ENCODE data around the gene TMEM270. TPM values are rescaled to one million over a fixed set of nuclear protein-coding genes. Genes with fewer than 3 reads are reported as not detected.
A peak's percentile ranks its signal among the peaks of the same experiment; 100 is the strongest.

Gene TMEM270
- total RNA-seq, 1 experiment from 2014 or later, result 1.1 TPM

- H3K4me1 ChIP-seq (ENCODE audit: control insufficient read depth in 1 of 2, insufficient read depth in 2 of 2, low read length in 2 of 2), result peaks cover 6 to 16% of the 10 kb centered on the region in 2 experiments
- peak; percentile 76 for ATAC-seq
- no peaks in the 10 kb centered on the region for H3K27me3 ChIP-seq (ENCODE audit: insufficient read depth, low read length)
- no TSS peak for BruUV-seq (replicated peaks)
- no peak overlapping the region for H3K4me3 ChIP-seq (replicated peaks in 1 of 2; ENCODE audit: low read depth in 1 of 2, low read length in 2 of 2)
- H3K9me3 ChIP-seq (ENCODE audit: control insufficient read depth in 1 of 2, insufficient read depth in 1 of 2, low read depth in 1 of 2, low read length in 2 of 2), result no peaks in the 10 kb centered on the region
- no peak overlapping the region for H3K9ac ChIP-seq (ENCODE audit: low read length)
- no peak for DNase-seq (ENCODE audit: low read depth, low spot score)
- H2AFZ ChIP-seq (ENCODE audit: low read depth, low read length, poor library complexity, severe bottlenecking), result no peak overlapping the region
- H3K4me2 ChIP-seq (ENCODE audit: low read length), result peak overlapping the region; percentile 40
- TF ChIP-seq JUND (IDR thresholded peaks at IDR 0.05) (no peak), CTCF (IDR thresholded peaks at IDR 0.05 in 2 of 3, conservative IDR thresholded peaks at IDR 0.05 in 1 of 3; ENCODE audit: borderline replicate concordance in 1 of 3, insufficient read depth in 1 of 3, low read depth in 2 of 3, low read length in 2 of 3) (no peak), YY1 (IDR thresholded peaks at IDR 0.05; ENCODE audit: extremely low read depth, insufficient replicate concordance, low read depth, low read length) (no peak), EZH2 (IDR thresholded peaks at IDR 0.05) (no peak), TCF7L2 (IDR thresholded peaks at IDR 0.05; ENCODE audit: borderline replicate concordance, extremely low read depth, insufficient read depth, insufficient read length) (no peak), EGR1 (IDR thresholded peaks at IDR 0.05; ENCODE audit: low read depth) (no peak), SIN3A (IDR thresholded peaks at IDR 0.05; ENCODE audit: low read depth) (no peak), FOSL1 (IDR thresholded peaks at IDR 0.05; ENCODE audit: low read depth) (no peak), POLR2AphosphoS5 (IDR thresholded peaks at IDR 0.05; ENCODE audit: low read depth, low read length) (no peak)
- no peaks in the 10 kb centered on the region for H3K79me2 ChIP-seq (ENCODE audit: insufficient read depth, low read length)
- no peaks in the 10 kb centered on the region for H3K9me2 ChIP-seq (ENCODE audit: insufficient read depth)
- ChIA-PET RAD21 (ENCODE audit: low non-redundant PET in 1 of 2, low total read pairs in 2 of 2, uncharacterized antibody in 2 of 2, unreplicated experiment in 2 of 2) (interaction anchor here in 1 of 2 experiments (0.5 kb wide), 1 partner anchor 58 kb away, joined by 3 read pairs; no protein-coding TSS in a partner anchor), CTCF (no interaction called here), POLR2A (no interaction called here)
- H3K27ac ChIP-seq (ENCODE audit: low read depth, low read length), result no peak overlapping the region
- no peaks in the 10 kb centered on the region for H3K36me3 ChIP-seq (ENCODE audit: control insufficient read depth in 1 of 2, insufficient read depth in 2 of 2, low read length in 2 of 2)
- H4K20me1 ChIP-seq (ENCODE audit: insufficient read depth), result no peaks in the 10 kb centered on the region
- intact Hi-C loops (cut with micrococcal nuclease), result no loop called here
These were observed 34.0 kb downstream of the TMEM270 start for GRCh38 chr7:73894733-73895551.

Data from HCT116 (cell line).